ENCODE data around the gene CIBAR2.

CIBAR2 gene

GRCh38 chr16:85048921-85049562 lies 63.2 kb downstream of the CIBAR2 start:
- FAIRE-seq (no peak), DNase-seq (ENCODE audit: insufficient read length, low spot score) (no peak)

Measured in GM19239 (cell line).